A549 (cell line): ENCODE data around the gene CPS1. TPM values are rescaled to one million over a fixed set of nuclear protein-coding genes. Genes with fewer than 3 reads are reported as not detected.

ENCODE experiments used
- ATAC-seq, 2 experiments: fragments of 200-7000 bp in 1 of 2; fragments of >200 bp in 1 of 2; cut with Nextera tagmentation in 1 of 2; cut with Tn5 transposase in 1 of 2; 3 replicates each; pipeline versions ENCODE4 v1.8.0 to v1.9.1; 2018 to 2020; ENCODE audit warnings: mild to moderate bottlenecking in 1 of 2, moderate library complexity in 1 of 2
- CTCF ChIA-PET: fragments of 300-600 bp; sonication (Branson Sonifier 250); formaldehyde crosslinking; extraction: SDS; loops from one replicate; lab custom pipeline; 2021; ENCODE audit warnings: antibody characterized with exemption, inconsistent platforms; lab: Yijun Ruan, JAX
- POLR2A ChIA-PET: fragments of 350-600 bp; formaldehyde crosslinking; extraction: SDS; loops from one replicate; lab custom pipeline; 2021; ENCODE audit warnings: antibody characterized with exemption, inconsistent platforms; lab: Yijun Ruan, JAX
- DNase-seq, 2 experiments: peaks; one replicate each; pipeline versions ENCODE4 v3.0.0 to v3.0.0-alpha.2; 2011 to 2016; ENCODE audit warnings: low read depth in 1 of 2, low spot score in 1 of 2
- FAIRE-seq: peaks from 2 replicates; lab custom pipeline; 2011; peaks lifted over from hg19 to GRCh38; lab: Jason Lieb, UNC
- H3K27ac ChIP-seq, 2 experiments: fragments of >200 bp; sonication (Bioruptor Twin); formaldehyde crosslinking; 3 replicates each; pipeline ENCODE4 v1.5.1; 2016 to 2017
- H3K4me1 ChIP-seq: fragments of >200 bp; sonication (Bioruptor Twin); formaldehyde crosslinking; 3 replicates; pipeline ENCODE4 v1.6.1; 2016
- H3K4me2 ChIP-seq: fragments of >200 bp; sonication (Bioruptor Twin); formaldehyde crosslinking; 3 replicates; pipeline ENCODE4 v1.6.1; 2016
- H3K4me3 ChIP-seq: fragments of >200 bp; sonication (Bioruptor Twin); formaldehyde crosslinking; 3 replicates; pipeline ENCODE4 v1.5.1; 2016
- H3K9me3 ChIP-seq: fragments of >200 bp; sonication (Bioruptor Twin); formaldehyde crosslinking; 3 replicates; pipeline ENCODE4 v1.6.1; 2016
- BHLHE40 ChIP-seq: IDR thresholded peaks from 2 replicates; pipeline ENCODE4 v1.6.1; 2012; ENCODE audit warnings: low read depth, low read length, inconsistent platforms
- CBX2 ChIP-seq: fragments of 200-600 bp; sonication (generic); IDR thresholded peaks from 2 replicates; pipeline ENCODE4 v1.6.1; 2016; ENCODE audit warnings: low read depth, mild to moderate bottlenecking, borderline replicate concordance
- CBX8 ChIP-seq: fragments of 200-600 bp; sonication (generic); IDR thresholded peaks from 2 replicates; pipeline ENCODE4 v1.6.1; 2016
- CHD2 ChIP-seq: fragments of 150-350 bp; IDR thresholded peaks from 2 replicates; pipeline ENCODE4 v1.6.1; 2014; ENCODE audit warnings: low read length; ENCODE audit not compliant: partially characterized antibody
- EHF ChIP-seq: fragments of 250-450 bp; sonication (Bioruptor Pico); IDR thresholded peaks from 2 replicates; pipeline ENCODE4 v1.5.0; 2020; ENCODE audit warnings: mild to moderate bottlenecking
- EP300 ChIP-seq, 2 experiments: fragments of >200 bp; sonication (Bioruptor Twin); formaldehyde crosslinking; IDR thresholded peaks; 2 replicates in 1 of 2; 3 replicates in 1 of 2; pipeline ENCODE4 v1.6.1; 2016 to 2017
- ESRRA ChIP-seq: fragments of 150-350 bp; IDR thresholded peaks from 2 replicates; pipeline ENCODE4 v1.6.1; 2014; ENCODE audit warnings: mild to moderate bottlenecking, low read length, borderline replicate concordance
- FOSB ChIP-seq: fragments of 250-450 bp; sonication (Bioruptor Pico); IDR thresholded peaks from 2 replicates; pipeline ENCODE4 v1.5.0; 2020; ENCODE audit warnings: mild to moderate bottlenecking, moderate library complexity
- FOSL2 ChIP-seq, 2 experiments: fragments of 450-650 bp in 1 of 2; fragments of >200 bp in 1 of 2; sonication (Bioruptor Twin) in 1 of 2; formaldehyde crosslinking; IDR thresholded peaks; 2 replicates each; pipeline versions ENCODE4 v1.5.0 to v1.6.1; 2016 to 2020; ENCODE audit warnings: mild to moderate bottlenecking in 1 of 2, moderate library complexity in 1 of 2
- FOXS1 ChIP-seq: fragments of 250-450 bp; sonication (Bioruptor Pico); IDR thresholded peaks from 2 replicates; pipeline ENCODE4 v1.5.0; 2020; ENCODE audit warnings: mild to moderate bottlenecking, moderate library complexity
- GATA3 ChIP-seq: IDR thresholded peaks from 2 replicates; pipeline ENCODE4 v1.6.1; 2012; ENCODE audit warnings: borderline replicate concordance
- HEYL ChIP-seq: fragments of 250-450 bp; sonication (Bioruptor Pico); IDR thresholded peaks from 2 replicates; pipeline ENCODE4 v1.8.0; 2021; ENCODE audit warnings: mild to moderate bottlenecking, moderate library complexity
- HOXB13 ChIP-seq: fragments of 250-450 bp; sonication (Bioruptor Pico); IDR thresholded peaks from 2 replicates; pipeline ENCODE4 v1.5.0; 2020; ENCODE audit warnings: low read depth, mild to moderate bottlenecking, moderate library complexity
- KDM5A ChIP-seq: fragments of 200-600 bp; sonication (generic); IDR thresholded peaks from 2 replicates; pipeline ENCODE4 v1.6.1; 2016; ENCODE audit warnings: antibody characterized with exemption, mild to moderate bottlenecking
- MAZ ChIP-seq: fragments of 150-350 bp; IDR thresholded peaks from 2 replicates; pipeline ENCODE4 v1.6.1; 2014; ENCODE audit warnings: antibody characterized with exemption, low read depth, low read length, borderline replicate concordance
- MYC ChIP-seq: IDR thresholded peaks from 2 replicates; pipeline ENCODE4 v1.6.1; 2012; ENCODE audit warnings: mild to moderate bottlenecking, inconsistent platforms, low read length, improper control_type of control experiment, borderline replicate concordance
- NFE2L2 ChIP-seq: fragments of 150-350 bp; conservative IDR thresholded peaks from 2 replicates; pipeline ENCODE4 v1.6.1; 2014; ENCODE audit warnings: low read length
- RCOR1 ChIP-seq: fragments of 150-350 bp; IDR thresholded peaks from 2 replicates; pipeline ENCODE4 v1.6.1; 2014; ENCODE audit warnings: antibody characterized with exemption, low read length, low read depth
- RNF2 ChIP-seq: fragments of 200-600 bp; sonication (generic); IDR thresholded peaks from 2 replicates; pipeline ENCODE4 v1.6.1; 2016; ENCODE audit warnings: low read depth, mild to moderate bottlenecking, antibody characterized with exemption, moderate library complexity, borderline replicate concordance
- SMC3 ChIP-seq: fragments of >200 bp; sonication (Bioruptor Twin); formaldehyde crosslinking; IDR thresholded peaks from 3 replicates; pipeline ENCODE4 v1.6.1; 2018; ENCODE audit warnings: inconsistent platforms
- TFCP2L1 ChIP-seq: fragments of 250-450 bp; sonication (Bioruptor Pico); IDR thresholded peaks from 2 replicates; pipeline ENCODE4 v1.5.0; 2021; ENCODE audit warnings: mild to moderate bottlenecking
- ZC3H11A ChIP-seq: fragments of 450-650 bp; IDR thresholded peaks from 2 replicates; pipeline ENCODE4 v1.6.1; 2014; ENCODE audit warnings: antibody characterized with exemption, mild to moderate bottlenecking
- ZFP36 ChIP-seq: fragments of 450-650 bp; IDR thresholded peaks from 2 replicates; pipeline ENCODE4 v1.6.1; 2014; ENCODE audit warnings: borderline replicate concordance; ENCODE audit not compliant: partially characterized antibody
- WGBS: methylation state at CpG from one replicate; pipeline ENCODE4 v1.1.6; 2017; ENCODE audit errors: missing lambda C conversion rate; 5-methylcytosine and 5-hydroxymethylcytosine counted together
- polyA plus RNA-seq, 4 experiments: library from polyadenylated mRNA; depleted of rRNA in 3 of 4; stranded (reverse); fragments of >200 nt; fragmentation: RNase III in 1 of 4; extraction: RNeasy Plus Mini Kit Qiagen cat#74134 plus additional on column Dnase treatment in 1 of 4; gene quantifications; 2 replicates in 3 of 4; 3 replicates in 1 of 4; pipeline ENCODE4 v1.2.3, GENCODE V29; 2011 to 2017
- TF ChIP-seq, protein P1 (sequence below): IDR thresholded peaks from 2 replicates; pipeline ENCODE4 v1.6.1; 2012
- TF ChIP-seq, protein P2 (sequence below): fragments of >200 bp; sonication (Bioruptor Twin); formaldehyde crosslinking; IDR thresholded peaks from 3 replicates; pipeline ENCODE4 v1.5.1; 2016
- TF ChIP-seq, protein P3 (sequence below): IDR thresholded peaks from 2 replicates; pipeline ENCODE4 v1.6.1; 2012; ENCODE audit warnings: low read depth, borderline replicate concordance

The CPS1 gene
- polyA plus RNA-seq, 2 of the 4 experiments (the other 2 are of a cell fraction) = 16.1 to 61.3 TPM

DNA sequence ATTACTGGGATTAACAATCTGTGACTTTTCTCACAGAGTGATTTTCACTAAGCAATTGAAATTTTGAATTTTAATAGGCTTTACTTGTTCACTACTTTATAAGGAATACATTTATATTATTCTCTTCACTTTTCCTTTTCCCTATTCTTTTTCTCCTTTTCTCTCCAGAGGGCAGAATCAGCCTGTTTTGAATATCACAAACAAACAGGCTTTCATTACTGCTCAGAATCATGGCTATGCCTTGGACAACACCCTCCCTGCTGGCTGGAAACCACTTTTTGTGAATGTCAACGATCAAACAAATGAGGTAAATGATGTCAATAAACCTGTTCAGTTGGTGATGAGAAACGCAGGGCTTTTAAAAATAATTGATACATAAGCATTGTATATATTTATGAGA lies 35.3 kb downstream of the CPS1 start:
- Histone ChIP-seq H3K27ac (no peak overlapping the region), H3K4me1 (no peaks in the 10 kb centered on the region), H3K4me2 (no peak overlapping the region), H3K4me3 (no peak overlapping the region), H3K9me3 (no peaks in the 10 kb centered on the region)
- WGBS = 7% methylated on average over 2 of the region's 2 CpGs
- TF ChIP-seq EP300 (IDR thresholded peaks at IDR 0.05) = no peak
- no peak for TF ChIP-seq CBX8
- no peak for TF ChIP-seq ESRRA
- TF ChIP-seq FOSB = no peak
- TF ChIP-seq RCOR1 = no peak
- no peak for TF ChIP-seq CHD2
- no peak for TF ChIP-seq SMC3
- TF ChIP-seq, protein P1, sequence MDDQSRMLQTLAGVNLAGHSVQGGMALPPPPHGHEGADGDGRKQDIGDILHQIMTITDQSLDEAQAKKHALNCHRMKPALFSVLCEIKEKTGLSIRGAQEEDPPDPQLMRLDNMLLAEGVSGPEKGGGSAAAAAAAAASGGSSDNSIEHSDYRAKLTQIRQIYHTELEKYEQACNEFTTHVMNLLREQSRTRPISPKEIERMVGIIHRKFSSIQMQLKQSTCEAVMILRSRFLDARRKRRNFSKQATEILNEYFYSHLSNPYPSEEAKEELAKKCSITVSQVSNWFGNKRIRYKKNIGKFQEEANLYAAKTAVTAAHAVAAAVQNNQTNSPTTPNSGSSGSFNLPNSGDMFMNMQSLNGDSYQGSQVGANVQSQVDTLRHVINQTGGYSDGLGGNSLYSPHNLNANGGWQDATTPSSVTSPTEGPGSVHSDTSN = no peak
- TF ChIP-seq MAZ = no peak
- TF ChIP-seq TFCP2L1 = no peak
- no peak for TF ChIP-seq KDM5A
- TF ChIP-seq FOXS1 (CRISPR knock-in tag) = no peak
- TF ChIP-seq EHF (CRISPR knock-in tag) = no peak
- TF ChIP-seq, protein P2, sequence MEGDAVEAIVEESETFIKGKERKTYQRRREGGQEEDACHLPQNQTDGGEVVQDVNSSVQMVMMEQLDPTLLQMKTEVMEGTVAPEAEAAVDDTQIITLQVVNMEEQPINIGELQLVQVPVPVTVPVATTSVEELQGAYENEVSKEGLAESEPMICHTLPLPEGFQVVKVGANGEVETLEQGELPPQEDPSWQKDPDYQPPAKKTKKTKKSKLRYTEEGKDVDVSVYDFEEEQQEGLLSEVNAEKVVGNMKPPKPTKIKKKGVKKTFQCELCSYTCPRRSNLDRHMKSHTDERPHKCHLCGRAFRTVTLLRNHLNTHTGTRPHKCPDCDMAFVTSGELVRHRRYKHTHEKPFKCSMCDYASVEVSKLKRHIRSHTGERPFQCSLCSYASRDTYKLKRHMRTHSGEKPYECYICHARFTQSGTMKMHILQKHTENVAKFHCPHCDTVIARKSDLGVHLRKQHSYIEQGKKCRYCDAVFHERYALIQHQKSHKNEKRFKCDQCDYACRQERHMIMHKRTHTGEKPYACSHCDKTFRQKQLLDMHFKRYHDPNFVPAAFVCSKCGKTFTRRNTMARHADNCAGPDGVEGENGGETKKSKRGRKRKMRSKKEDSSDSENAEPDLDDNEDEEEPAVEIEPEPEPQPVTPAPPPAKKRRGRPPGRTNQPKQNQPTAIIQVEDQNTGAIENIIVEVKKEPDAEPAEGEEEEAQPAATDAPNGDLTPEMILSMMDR = no peak
- no peak for TF ChIP-seq MYC
- no peak for TF ChIP-seq GATA3
- TF ChIP-seq NFE2L2 = no peak
- TF ChIP-seq BHLHE40 = no peak
- DNase-seq = no peak
- FAIRE-seq = no peak
- ChIA-PET CTCF (no interaction called here), POLR2A (no interaction called here)
- no peak for ATAC-seq

DNA sequence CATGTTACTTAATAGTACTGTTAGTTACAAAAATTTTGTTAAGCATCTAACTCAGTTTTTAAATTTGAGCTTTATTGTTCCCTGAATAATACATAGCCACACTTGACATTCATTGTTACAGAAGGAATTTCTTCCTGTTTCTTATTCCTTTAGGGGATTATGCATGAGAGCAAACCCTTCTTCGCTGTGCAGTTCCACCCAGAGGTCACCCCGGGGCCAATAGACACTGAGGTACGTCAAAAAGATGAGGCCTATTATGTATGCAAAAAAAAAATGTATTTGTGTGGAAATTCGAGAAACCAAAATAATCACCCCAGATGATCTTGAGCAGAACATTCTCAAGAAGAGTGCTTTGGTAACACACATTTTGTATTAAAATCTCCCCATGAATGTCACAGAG lies 36.3 kb downstream of the CPS1 start:
- no peak for FAIRE-seq
- no peak for DNase-seq
- ChIA-PET POLR2A (no interaction called here), CTCF (interaction anchor here (1.5 to 1.6 kb wide), 2 partner anchors 9 to 90 kb away, joined by 3 to 4 read pairs; no protein-coding TSS in a partner anchor)
- Histone ChIP-seq H3K9me3 (no peaks in the 10 kb centered on the region), H3K4me3 (no peak overlapping the region), H3K27ac (no peak overlapping the region), H3K4me2 (no peak overlapping the region), H3K4me1 (no peaks in the 10 kb centered on the region)
- TF ChIP-seq EP300 (IDR thresholded peaks at IDR 0.05) (no peak), FOXS1 (CRISPR knock-in tag) (no peak), FOSL2 (IDR thresholded peaks at IDR 0.05) (no peak), FOSL2 (CRISPR knock-in tag; IDR thresholded peaks at IDR 0.05) (no peak), ZC3H11A (no peak), SMC3 (no peak), ZFP36 (no peak), HEYL (CRISPR knock-in tag) (no peak), HOXB13 (CRISPR knock-in tag) (no peak), RNF2 (no peak), CBX2 (no peak)
- TF ChIP-seq, protein P3, sequence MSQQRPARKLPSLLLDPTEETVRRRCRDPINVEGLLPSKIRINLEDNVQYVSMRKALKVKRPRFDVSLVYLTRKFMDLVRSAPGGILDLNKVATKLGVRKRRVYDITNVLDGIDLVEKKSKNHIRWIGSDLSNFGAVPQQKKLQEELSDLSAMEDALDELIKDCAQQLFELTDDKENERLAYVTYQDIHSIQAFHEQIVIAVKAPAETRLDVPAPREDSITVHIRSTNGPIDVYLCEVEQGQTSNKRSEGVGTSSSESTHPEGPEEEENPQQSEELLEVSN = no peak
- TF ChIP-seq, protein P1 = no peak
- no peak for ATAC-seq
- WGBS = 21% methylated on average over 4 of the region's 4 CpGs
